GM19324 (cell line): ENCODE data around the gene KIF12.
"Not testable (repeated sequence)": the region's sequence is repeated elsewhere in the genome, so short reads cannot be mapped to it uniquely, and the experiment has no call there.

Experiments used
- ATAC-seq: cut with Tn5 transposase; IDR thresholded peaks from one replicate; pipeline ENCODE4 v1.9.1; 2021; ENCODE audit warnings: mild to moderate bottlenecking, moderate library complexity; ENCODE audit not compliant: unreplicated experiment, low FRiP score

The KIF12 gene

DNA sequence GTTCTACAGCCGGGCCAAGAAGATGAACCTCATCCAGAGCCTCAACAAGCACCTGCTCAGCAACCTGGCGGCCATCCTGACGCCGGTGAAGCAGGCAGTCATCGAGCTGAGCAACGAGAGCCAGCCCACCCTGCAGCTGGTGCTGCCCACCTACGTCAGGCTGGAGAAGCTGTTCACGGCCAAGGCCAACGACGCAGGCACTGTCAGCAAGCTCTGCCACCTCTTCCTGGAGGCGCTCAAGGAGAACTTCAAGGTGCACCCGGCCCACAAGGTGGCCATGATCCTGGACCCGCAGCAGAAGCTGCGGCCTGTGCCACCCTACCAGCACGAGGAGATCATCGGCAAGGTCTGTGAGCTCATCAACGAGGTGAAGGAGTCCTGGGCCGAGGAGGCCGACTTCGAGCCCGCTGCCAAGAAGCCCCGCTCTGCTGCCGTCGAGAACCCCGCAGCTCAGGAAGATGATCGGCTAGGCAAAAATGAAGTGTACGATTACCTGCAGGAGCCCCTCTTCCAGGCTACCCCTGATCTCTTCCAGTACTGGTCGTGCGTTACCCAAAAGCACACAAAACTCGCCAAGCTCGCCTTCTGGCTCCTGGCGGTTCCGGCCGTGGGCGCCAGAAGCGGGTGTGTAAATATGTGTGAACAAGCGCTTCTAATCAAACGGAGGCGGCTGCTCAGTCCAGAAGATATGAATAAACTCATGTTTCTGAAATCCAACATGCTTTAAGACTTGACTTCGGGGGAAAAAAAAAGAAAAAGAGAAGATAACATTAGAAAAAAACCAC lies 49.5 kb downstream of the KIF12 start:
- no peak for ATAC-seq

DNA sequence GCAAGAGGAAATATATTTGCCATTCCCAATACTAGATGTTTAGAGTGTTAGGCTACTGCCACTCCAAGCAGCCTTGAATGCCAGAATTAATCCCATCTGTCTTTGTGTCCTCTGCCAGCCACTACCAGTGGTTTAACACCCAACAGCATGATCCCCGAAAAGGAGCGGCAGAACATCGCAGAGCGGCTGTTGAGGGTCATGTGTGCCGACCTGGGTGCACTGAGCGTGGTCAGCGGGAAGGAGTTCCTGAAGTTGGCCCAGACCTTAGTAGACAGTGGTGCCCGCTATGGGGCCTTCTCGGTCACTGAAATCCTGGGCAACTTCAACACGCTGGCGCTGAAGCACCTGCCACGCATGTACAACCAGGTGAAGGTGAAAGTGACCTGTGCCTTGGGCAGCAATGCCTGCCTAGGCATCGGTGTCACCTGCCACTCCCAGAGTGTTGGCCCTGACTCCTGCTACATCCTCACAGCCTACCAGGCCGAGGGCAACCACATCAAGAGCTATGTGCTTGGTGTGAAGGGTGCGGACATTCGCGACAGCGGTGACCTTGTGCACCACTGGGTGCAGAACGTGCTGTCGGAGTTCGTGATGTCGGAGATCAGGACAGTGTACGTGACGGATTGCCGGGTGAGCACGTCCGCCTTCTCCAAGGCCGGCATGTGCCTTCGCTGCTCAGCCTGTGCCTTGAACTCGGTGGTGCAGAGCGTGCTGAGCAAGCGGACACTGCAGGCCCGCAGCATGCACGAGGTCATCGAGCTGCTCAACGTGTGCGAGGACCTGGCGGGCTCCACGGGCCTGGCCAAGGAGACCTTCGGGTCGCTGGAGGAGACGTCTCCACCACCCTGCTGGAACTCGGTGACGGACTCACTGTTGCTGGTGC lies 50.3 kb downstream of the KIF12 start:
- no peak for ATAC-seq

DNA sequence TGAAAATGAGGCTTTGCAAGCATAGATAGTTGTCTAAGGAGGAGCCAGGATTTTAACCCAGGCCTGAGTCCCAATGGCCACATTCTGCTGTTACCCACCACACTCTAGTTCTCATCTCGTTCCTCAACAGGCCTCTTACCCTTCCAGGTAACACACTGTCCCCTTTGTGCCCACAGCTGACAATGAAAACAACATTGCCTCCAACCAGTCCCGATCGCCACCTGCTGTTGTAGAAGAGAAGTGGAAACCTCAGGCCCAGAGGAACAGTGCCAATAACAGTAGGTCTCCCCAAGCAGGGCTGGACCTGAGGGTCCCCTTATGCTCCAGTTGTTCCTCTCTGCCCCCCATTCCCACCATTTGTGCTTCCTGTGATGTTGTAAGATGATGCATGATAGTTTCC lies 51.4 kb downstream of the KIF12 start:
- no peak for ATAC-seq

DNA sequence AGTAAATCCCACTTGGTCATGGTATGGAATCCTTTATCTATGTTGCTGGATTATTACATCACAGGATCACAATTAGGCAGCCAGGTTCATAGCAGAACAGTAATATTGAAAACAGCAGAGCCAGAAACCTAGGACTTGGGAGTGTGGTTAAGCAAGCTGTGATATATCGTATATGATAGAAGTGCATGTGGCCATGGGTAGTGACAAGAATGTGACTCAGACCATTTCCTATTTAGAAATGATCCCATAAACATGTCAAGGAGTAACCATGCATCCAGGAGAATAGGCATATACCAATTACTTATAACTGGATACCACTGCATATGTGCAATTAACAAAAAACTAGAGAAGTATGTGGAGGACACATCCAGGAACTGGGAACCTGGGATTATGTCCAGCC lies 52.2 kb downstream of the KIF12 start:
- no peak for ATAC-seq

DNA sequence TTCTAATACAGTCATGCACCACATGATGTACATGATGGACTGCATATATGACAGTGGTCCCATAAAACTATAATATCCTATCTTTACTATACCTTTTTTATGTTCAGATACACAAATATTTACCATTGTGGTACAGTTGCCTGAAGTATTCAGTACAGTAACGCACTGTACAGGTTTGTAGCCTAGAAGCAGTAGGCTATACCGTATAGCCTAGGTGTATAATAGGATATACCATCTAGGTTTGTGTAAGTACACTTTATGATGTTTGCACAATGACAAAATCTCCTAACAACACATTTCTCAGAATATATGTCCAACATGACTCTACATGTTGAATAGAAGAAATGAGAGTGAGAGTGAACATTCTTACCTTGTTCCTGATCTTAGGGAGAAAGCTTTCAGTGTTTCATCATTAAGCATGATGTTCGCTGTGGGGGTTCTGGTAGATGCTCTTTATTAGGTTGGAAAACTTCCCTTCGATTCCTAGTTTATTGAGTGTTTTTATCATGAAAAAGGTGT lies 52.8 kb downstream of the KIF12 start:
- no peak for ATAC-seq

DNA sequence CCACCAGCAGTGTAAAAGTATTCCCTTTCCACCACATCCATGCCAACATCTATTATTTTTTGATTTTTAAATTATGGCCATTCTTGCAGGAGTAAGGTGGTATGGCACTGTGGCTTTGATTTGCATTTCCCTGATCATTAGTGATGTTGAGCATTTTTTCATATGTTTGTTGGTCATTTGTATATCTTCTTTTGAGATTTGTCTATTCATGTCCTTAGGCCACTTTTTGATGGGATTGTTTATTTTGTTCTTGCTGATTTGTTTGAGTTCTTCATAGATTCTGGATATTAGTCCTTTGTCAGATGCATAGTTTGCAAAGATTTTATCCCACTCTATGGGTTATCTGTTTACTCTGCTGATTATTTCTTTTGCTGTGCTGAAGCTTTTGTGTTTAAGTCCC lies 55.4 kb downstream of the KIF12 start:
- not testable (repeated sequence) for ATAC-seq
